HG02571 (cell line): Measurements from ENCODE around the gene GUCY1A1.
"Not testable (repeated sequence)": the region's sequence is repeated elsewhere in the genome, so short reads cannot be mapped to it uniquely, and the experiment has no call there.

ENCODE experiments used
- ATAC-seq: cut with Tn5 transposase; IDR thresholded peaks from one replicate; pipeline ENCODE4 v1.9.1; 2021; ENCODE audit warnings: mild to moderate bottlenecking, moderate library complexity; ENCODE audit not compliant: unreplicated experiment

GUCY1A1 gene

GRCh38 chr4:155666344-155667221 is at the start of gene GUCY1A1:
Gene GUCY1A1, plus strand, starts transcription at chr4:155666848. Its CDS starts 30,020 bp downstream, at chr4:155696868.
- peak; percentile 31 for ATAC-seq

GRCh38 chr4:155617296-155617695 is 49.4 kb upstream of the GUCY1A1 start:
- ATAC-seq, result no peak

GRCh38 chr4:155618183-155618838 is 48.3 kb upstream of the GUCY1A1 start:
- ATAC-seq, result no peak

GRCh38 chr4:155620637-155621036 is 46.0 kb upstream of the GUCY1A1 start:
- ATAC-seq, result no peak

GRCh38 chr4:155624478-155624877 is 42.2 kb upstream of the GUCY1A1 start:
- ATAC-seq, result peak; percentile 88

GRCh38 chr4:155626561-155626960 is 40.1 kb upstream of the GUCY1A1 start:
- no peak for ATAC-seq

GRCh38 chr4:155629183-155629825 is 37.3 kb upstream of the GUCY1A1 start:
- no peak for ATAC-seq

- ATAC-seq, result no peak
Observed at GRCh38 chr4:155629956-155630355, 36.7 kb upstream of the GUCY1A1 start.

GRCh38 chr4:155632310-155632840 is 34.3 kb upstream of the GUCY1A1 start:
- no peak for ATAC-seq

GRCh38 chr4:155638195-155638965 is 28.3 kb upstream of the GUCY1A1 start:
- ATAC-seq, result no peak

GRCh38 chr4:155639704-155640523 is 26.7 kb upstream of the GUCY1A1 start:
- ATAC-seq, result peak; percentile 76

- no peak for ATAC-seq
Observed at GRCh38 chr4:155640751-155641150, 25.9 kb upstream of the GUCY1A1 start.

GRCh38 chr4:155643087-155643486 is 23.6 kb upstream of the GUCY1A1 start:
- ATAC-seq, result no peak

GRCh38 chr4:155646001-155646400 is 20.6 kb upstream of the GUCY1A1 start:
- no peak for ATAC-seq

GRCh38 chr4:155650785-155651184 is 15.9 kb upstream of the GUCY1A1 start:
- ATAC-seq, result not testable (repeated sequence)

- ATAC-seq, result no peak
Observed at GRCh38 chr4:155653052-155653451, 13.6 kb upstream of the GUCY1A1 start.

GRCh38 chr4:155656025-155656424 is 10.6 kb upstream of the GUCY1A1 start:
- no peak for ATAC-seq

- ATAC-seq, result no peak
Observed at GRCh38 chr4:155657169-155657568, 9.5 kb upstream of the GUCY1A1 start.

GRCh38 chr4:155657985-155658680 is 8.5 kb upstream of the GUCY1A1 start:
- no peak for ATAC-seq
